H1 (cell line): ENCODE results near the gene NECTIN1. TPM values are rescaled to one million over a fixed set of nuclear protein-coding genes. Genes with fewer than 3 reads are reported as not detected.
A peak's percentile ranks its signal among the peaks of the same experiment; 100 is the strongest.

ENCODE experiments used
- CTCF ChIA-PET: fragments of 300-600 bp; sonication (Branson Sonifier 250); formaldehyde crosslinking; loops from one replicate; lab custom pipeline; 2021; ENCODE audit not compliant: partially characterized antibody; lab: Charles Lee
- POLR2A ChIA-PET: fragments of 300-600 bp; sonication (Branson Sonifier 250); formaldehyde crosslinking; loops from one replicate; lab custom pipeline; 2021; ENCODE audit warnings: inconsistent platforms; ENCODE audit not compliant: partially characterized antibody; lab: Charles Lee
- DNase-seq, 2 experiments: peaks; one replicate each; pipeline versions ENCODE4 v3.0.0 to v3.0.0-alpha.2; 2010 to 2022; ENCODE audit warnings: low spot score in 2 of 2, low read depth in 1 of 2, mixed read lengths in 1 of 2
- FAIRE-seq: peaks from 2 replicates; lab custom pipeline; 2011; peaks lifted over from hg19 to GRCh38; lab: Jason Lieb, UNC
- H2AFZ ChIP-seq: 2 replicates; pipeline ENCODE4 v1.8.1; 2012; ENCODE audit warnings: low read length, inconsistent platforms
- H2AK5ac ChIP-seq: 2 replicates; pipeline ENCODE4 v1.6.1; 2013; ENCODE audit warnings: low read depth, low read length
- H2BK120ac ChIP-seq: replicated peaks from 2 replicates; pipeline ENCODE3; 2013; ENCODE audit warnings: low read depth, low read length, inconsistent platforms
- H2BK12ac ChIP-seq: 2 replicates; pipeline ENCODE4 v1.6.1; 2013; ENCODE audit warnings: low read depth, low read length
- H2BK15ac ChIP-seq: 2 replicates; pipeline ENCODE4 v1.6.1; 2013; ENCODE audit warnings: low read length
- H2BK20ac ChIP-seq: 2 replicates; pipeline ENCODE4 v1.6.1; 2013; ENCODE audit warnings: low read length
- H2BK5ac ChIP-seq: 2 replicates; pipeline ENCODE4 v1.6.1; 2013; ENCODE audit warnings: low read depth, low read length
- H3K14ac ChIP-seq: 2 replicates; pipeline ENCODE4 v1.6.1; 2013; ENCODE audit warnings: inconsistent platforms; ENCODE audit not compliant: insufficient read length
- H3K18ac ChIP-seq: 2 replicates; pipeline ENCODE4 v1.6.1; 2013; ENCODE audit warnings: low read length; ENCODE audit errors: extremely low read depth
- H3K23ac ChIP-seq: 2 replicates; pipeline ENCODE4 v1.6.1; 2013; ENCODE audit warnings: inconsistent platforms; ENCODE audit not compliant: insufficient read length
- H3K23me2 ChIP-seq: 2 replicates; pipeline ENCODE4 v1.6.1; 2013; ENCODE audit warnings: low read depth, low read length
- H3K27ac ChIP-seq: 2 replicates; pipeline ENCODE4 v1.6.1; 2011; ENCODE audit warnings: low read depth, low read length, inconsistent platforms
- H3K27me3 ChIP-seq, 4 experiments: replicated peaks in 1 of 4; 1 replicate in 1 of 4; 2 replicates in 3 of 4; pipeline versions ENCODE4 v1.6.1 to v1.8.1; 2011 to 2013; ENCODE audit warnings: low read length in 3 of 4, mild to moderate bottlenecking in 3 of 4, inconsistent platforms in 2 of 4, mixed read lengths in 2 of 4, moderate library complexity in 1 of 4; ENCODE audit not compliant: control insufficient read depth in 3 of 4, insufficient read depth in 3 of 4; ENCODE audit errors: extremely low read depth in 1 of 4
- H3K36me3 ChIP-seq, 4 experiments: 2 replicates each; pipeline versions ENCODE4 v1.6.1 to v1.8.1; 2011 to 2013; ENCODE audit warnings: mild to moderate bottlenecking in 4 of 4, low read length in 3 of 4, moderate library complexity in 2 of 4, control low read depth in 1 of 4, inconsistent platforms in 1 of 4; ENCODE audit not compliant: insufficient read depth in 4 of 4, control insufficient read depth in 2 of 4
- H3K4ac ChIP-seq: replicated peaks from 2 replicates; pipeline ENCODE3; 2013; ENCODE audit warnings: low read length, low read depth, mixed read lengths, inconsistent platforms; ENCODE audit not compliant: insufficient read length
- H3K4me1 ChIP-seq, 4 experiments: replicated peaks in 1 of 4; 1 replicate in 1 of 4; 2 replicates in 3 of 4; pipeline versions ENCODE4 v1.6.1 to v1.8.1; 2011 to 2013; ENCODE audit warnings: low read length in 3 of 4, inconsistent platforms in 2 of 4, mixed read lengths in 1 of 4; ENCODE audit not compliant: insufficient read depth in 4 of 4, control insufficient read depth in 3 of 4
- H3K4me2 ChIP-seq, 2 experiments: 2 replicates each; pipeline versions ENCODE4 v1.6.1 to v1.8.1; 2011 to 2013; ENCODE audit warnings: low read depth in 2 of 2, low read length in 2 of 2, control low read depth in 1 of 2, inconsistent platforms in 1 of 2, mild to moderate bottlenecking in 1 of 2; ENCODE audit not compliant: insufficient read depth in 1 of 2
- H3K4me3 ChIP-seq, 4 experiments: fragments of 200-600, 300-600 bp in 1 of 4; sonication (generic), shearing (Covaris generic), sonication (Bioruptor Twin) in 1 of 4; 2 replicates each; pipeline versions ENCODE4 v1.5.1 to v1.8.1; 2011 to 2016; ENCODE audit warnings: low read length in 4 of 4, low read depth in 3 of 4, control low read depth in 2 of 4, inconsistent platforms in 2 of 4, mild to moderate bottlenecking in 2 of 4, mixed read lengths in 1 of 4, moderate library complexity in 1 of 4; ENCODE audit not compliant: insufficient read depth in 2 of 4; ENCODE audit errors: extremely low read depth in 1 of 4
- H3K56ac ChIP-seq: replicated peaks from 2 replicates; pipeline ENCODE3; 2013; ENCODE audit warnings: low read depth, mild to moderate bottlenecking, mixed read lengths, low read length, inconsistent platforms; ENCODE audit not compliant: insufficient read length
- H3K79me1 ChIP-seq: 2 replicates; pipeline ENCODE4 v1.6.1; 2013; ENCODE audit warnings: low read depth, low read length, control low read depth
- H3K79me2 ChIP-seq, 2 experiments: 2 replicates each; pipeline versions ENCODE4 v1.6.1 to v1.8.1; 2012 to 2013; ENCODE audit warnings: low read length in 2 of 2, mild to moderate bottlenecking in 2 of 2, inconsistent platforms in 1 of 2; ENCODE audit not compliant: insufficient read depth in 2 of 2, control insufficient read depth in 1 of 2
- H3K9ac ChIP-seq, 4 experiments: replicated peaks in 1 of 4; 1 replicate in 1 of 4; 2 replicates in 3 of 4; pipeline versions ENCODE4 v1.6.1 to v1.8.1; 2011 to 2013; ENCODE audit warnings: low read depth in 3 of 4, low read length in 3 of 4, control low read depth in 2 of 4, mild to moderate bottlenecking in 2 of 4, moderate library complexity in 2 of 4, inconsistent platforms in 1 of 4; ENCODE audit errors: extremely low read depth in 1 of 4
- H3K9me3 ChIP-seq, 2 experiments: 2 replicates each; pipeline versions ENCODE4 v1.6.1 to v1.8.1; 2012 to 2013; ENCODE audit warnings: mild to moderate bottlenecking in 2 of 2, moderate library complexity in 2 of 2, control low read depth in 1 of 2, inconsistent platforms in 1 of 2, low read depth in 1 of 2, low read length in 1 of 2, mixed read lengths in 1 of 2; ENCODE audit not compliant: insufficient read depth in 2 of 2
- H4K20me1 ChIP-seq, 2 experiments: replicated peaks in 1 of 2; 2 replicates each; pipeline versions ENCODE3 to v1.8.1; 2011 to 2013; ENCODE audit warnings: inconsistent platforms in 2 of 2, low read length in 2 of 2, mild to moderate bottlenecking in 1 of 2; ENCODE audit not compliant: insufficient read depth in 2 of 2, control insufficient read depth in 1 of 2
- H4K5ac ChIP-seq: 2 replicates; pipeline ENCODE4 v1.6.1; 2013; ENCODE audit warnings: low read length, low read depth, mixed read lengths, inconsistent platforms; ENCODE audit not compliant: insufficient read length
- H4K8ac ChIP-seq: 2 replicates; pipeline ENCODE4 v1.8.0; 2013; ENCODE audit warnings: mild to moderate bottlenecking, moderate library complexity, low read length, inconsistent platforms; ENCODE audit not compliant: insufficient read depth; ENCODE audit errors: extremely low read depth
- H4K91ac ChIP-seq: replicated peaks from 2 replicates; pipeline ENCODE3; 2013; ENCODE audit warnings: low read length, mixed read lengths, inconsistent platforms; ENCODE audit not compliant: insufficient read length
- BRCA1 ChIP-seq: IDR thresholded peaks from 2 replicates; pipeline ENCODE4 v1.6.1; 2012; ENCODE audit warnings: low read depth, low read length, improper control_type of control experiment
- KDM4A ChIP-seq: IDR thresholded peaks from one replicate; pipeline ENCODE4 v1.7.1; 2012; ENCODE audit warnings: low read depth, mild to moderate bottlenecking, moderate library complexity, low read length, inconsistent platforms; ENCODE audit not compliant: severe bottlenecking
- SIN3A ChIP-seq, 2 experiments: IDR thresholded peaks in 1 of 2; conservative IDR thresholded peaks in 1 of 2; 2 replicates each; pipeline ENCODE4 v1.6.1; 2011 to 2012; ENCODE audit warnings: low read length in 2 of 2, improper control_type of control experiment in 1 of 2, low read depth in 1 of 2, mild to moderate bottlenecking in 1 of 2
- SP1 ChIP-seq: IDR thresholded peaks from 2 replicates; pipeline ENCODE4 v1.6.1; 2011; ENCODE audit warnings: low read depth, low read length
- SRF ChIP-seq: IDR thresholded peaks from 2 replicates; pipeline ENCODE4 v1.6.1; 2011; ENCODE audit warnings: mild to moderate bottlenecking, low read depth, low read length, moderate library complexity
- YY1 ChIP-seq: IDR thresholded peaks from 2 replicates; pipeline ENCODE4 v1.6.1; 2011; ENCODE audit warnings: low read depth, mild to moderate bottlenecking, low read length
- WGBS, 2 experiments: shearing (Covaris generic) in 1 of 2; methylation state at CpG; one replicate each; pipeline versions ENCODE4 v1.1.6 to v1.1.7; 2013 to 2015; ENCODE audit warnings: low lambda C conversion rate in 2 of 2, mixed read lengths in 2 of 2, inconsistent platforms in 1 of 2, low coverage in 1 of 2, missing lambda C conversion rate in 1 of 2; ENCODE audit not compliant: insufficient replicate concordance in 2 of 2, insufficient coverage in 1 of 2, insufficient read length in 1 of 2; ENCODE audit errors: extremely low coverage in 1 of 2, missing lambda C conversion rate in 1 of 2; 5-methylcytosine and 5-hydroxymethylcytosine counted together
- polyA plus RNA-seq, 7 experiments: library from polyadenylated mRNA; depleted of rRNA in 3 of 7; stranded (reverse) in 5 of 7; unstranded in 2 of 7; fragments of >200 nt in 5 of 7; fragments of 200-250 nt in 2 of 7; gene quantifications; 1 replicate in 5 of 7; 2 replicates in 1 of 7; 4 replicates in 1 of 7; pipeline versions ENCODE4 v1.2.1 to v1.2.3, GENCODE V29; 2011 to 2013; ENCODE audit warnings: missing spikeins in 2 of 7, mixed read lengths in 2 of 7
- total RNA-seq: library from RNA; stranded (reverse); fragmentation: NEBNext Ultra II Directional; extraction: Animal tissue kit (Norgen Biotek cat#: 25700); gene quantifications from 2 replicates; pipeline ENCODE4 v1.2.1, GENCODE V29; 2021

NECTIN1 gene
- total and polyA plus RNA-seq, 2 of the 8 experiments (the other 6 are each of a cell fraction or from before 2014, with no cell fraction given) = 43.2 to 97.7 TPM

GRCh38 chr11:119688356-119688755 lies 40.6 kb downstream of the NECTIN1 start:
- no peak overlapping the region; the same call in 1 of the 2 replicates for H4K8ac ChIP-seq
- H3K4me3 ChIP-seq = no peak overlapping the region
- H3K14ac ChIP-seq = no peak overlapping the region
- no peak overlapping the region for H3K56ac ChIP-seq
- peak overlapping the region; percentile 83; the same call in 1 of the 2 replicates for H2BK15ac ChIP-seq
- 88% methylated on average over 4 of the region's 4 CpGs; no CpG with 5 or more reads in 1 of the 2 experiments for WGBS, 2 experiments
- H3K9ac ChIP-seq = no peak overlapping the region
- H3K79me1 ChIP-seq = peaks cover 42% of the 10 kb centered on the region
- H4K5ac ChIP-seq = no peak overlapping the region
- H3K27me3 ChIP-seq = no peaks in the 10 kb centered on the region
- H2BK20ac ChIP-seq = no peak overlapping the region
- TF ChIP-seq SIN3A (conservative IDR thresholded peaks at IDR 0.05 in 1 of 2, IDR thresholded peaks at IDR 0.05 in 1 of 2; ENCODE audit: low read depth in 1 of 2, low read length in 2 of 2) (no peak), KDM4A (no peak), SP1 (no peak), YY1 (no peak), BRCA1 (no peak), SRF (no peak)
- no peak overlapping the region for H2BK120ac ChIP-seq
- no peak overlapping the region for H2AFZ ChIP-seq
- no peak for DNase-seq
- H2BK5ac ChIP-seq = no peak overlapping the region
- no peak overlapping the region for H4K91ac ChIP-seq
- H3K23ac ChIP-seq = no peak overlapping the region
- H3K18ac ChIP-seq = no peak overlapping the region
- H3K4me1 ChIP-seq = peaks cover 12 to 73% (median 51%) of the 10 kb centered on the region in 4 experiments
- 0 out of 8 replicates have a peak, but pooled peaks cover 0 to 2% (median 0%) of the 10 kb centered on the region in 4 experiments for H3K36me3 ChIP-seq
- no peak for FAIRE-seq
- peaks cover 0 to 88% of the 10 kb centered on the region in 2 experiments; a peak in 2 of 4 replicates for H3K79me2 ChIP-seq
- ChIA-PET CTCF (interaction anchor here (0.7 to 9.2 kb wide), 5 partner anchors 13 to 45 kb away, joined by 3 to 110 read pairs (median 12); no protein-coding TSS in a partner anchor), POLR2A (no interaction called here)
- no peak overlapping the region for H3K4me2 ChIP-seq
- no peaks in the 10 kb centered on the region for H3K9me3 ChIP-seq
- no peak overlapping the region for H3K4ac ChIP-seq
- no peaks in the 10 kb centered on the region for H3K23me2 ChIP-seq
- no peak overlapping the region for H2BK12ac ChIP-seq
- no peak overlapping the region for H3K27ac ChIP-seq
- peaks cover 52 to 59% of the 10 kb centered on the region in 2 experiments for H4K20me1 ChIP-seq
- no peak overlapping the region for H2AK5ac ChIP-seq
